Ramos (cell line): ENCODE results near the gene C12orf60.

Source experiments
- in situ Hi-C: fragments of 300-500 bp; cut with MboI; formaldehyde crosslinking; loops from one replicate; pipeline ENCODE4 v1.14.3; 2022; ENCODE audit warnings: low sequenced_read_pairs; ENCODE audit not compliant: unreplicated experiment

The C12orf60 gene

GRCh38 chr12:14776236-14776961 lies 27.1 kb upstream of the C12orf60 start:
- in situ Hi-C loops = no loop called here

GRCh38 chr12:14777271-14777670 lies 26.2 kb upstream of the C12orf60 start:
- in situ Hi-C loops = no loop called here

GRCh38 chr12:14779834-14780233 lies 23.6 kb upstream of the C12orf60 start:
- in situ Hi-C loops = no loop called here

GRCh38 chr12:14780859-14781258 lies 22.6 kb upstream of the C12orf60 start:
- in situ Hi-C loops = no loop called here

GRCh38 chr12:14781563-14781962 lies 21.9 kb upstream of the C12orf60 start:
- in situ Hi-C loops = no loop called here

- in situ Hi-C loops = no loop called here
Observed at GRCh38 chr12:14782756-14783155, 20.7 kb upstream of the C12orf60 start.

- in situ Hi-C loops = no loop called here
Observed at GRCh38 chr12:14784471-14784870, 19.0 kb upstream of the C12orf60 start.

- in situ Hi-C loops = no loop called here
Observed at GRCh38 chr12:14785568-14785967, 17.9 kb upstream of the C12orf60 start.

- in situ Hi-C loops = no loop called here
Observed at GRCh38 chr12:14795028-14795448, 8.4 kb upstream of the C12orf60 start.

- in situ Hi-C loops = no loop called here
Observed at GRCh38 chr12:14802247-14802646, 1.2 kb upstream of the C12orf60 start.

GRCh38 chr12:14802721-14803010 lies 804 bp upstream of the C12orf60 start:
- in situ Hi-C loops = no loop called here

- in situ Hi-C loops = no loop called here
Observed at GRCh38 chr12:14803830-14804160, 325 bp downstream of the C12orf60 start.

- in situ Hi-C loops = no loop called here
Observed at GRCh38 chr12:14810167-14810952, 6.9 kb downstream of the C12orf60 start.

- in situ Hi-C loops = no loop called here
Observed at GRCh38 chr12:14810953-14811483, 7.5 kb downstream of the C12orf60 start.

- in situ Hi-C loops = no loop called here
Observed at GRCh38 chr12:14811486-14811885, 8.0 kb downstream of the C12orf60 start.

- in situ Hi-C loops = no loop called here
Observed at GRCh38 chr12:14814014-14814413, 10.5 kb downstream of the C12orf60 start, which contains the start of gene SMCO3. Gene SMCO3, minus strand, starts transcription at chr12:14814182. Its CDS starts 7,502 bp downstream, at chr12:14806680.

GRCh38 chr12:14824012-14824634 lies 20.7 kb downstream of the C12orf60 start:
- in situ Hi-C loops = no loop called here

- in situ Hi-C loops = loop anchor here (25.0 kb wide), 1 partner anchor 437 kb away; no protein-coding TSS in a partner anchor
Observed at GRCh38 chr12:14825256-14825655, 21.8 kb downstream of the C12orf60 start.

GRCh38 chr12:14826491-14826890 lies 23.0 kb downstream of the C12orf60 start:
- in situ Hi-C loops = loop anchor here (25.0 kb wide), 1 partner anchor 436 kb away; no protein-coding TSS in a partner anchor

- in situ Hi-C loops = loop anchor here (25.0 kb wide), 1 partner anchor 435 kb away; no protein-coding TSS in a partner anchor
Observed at GRCh38 chr12:14827043-14827442, 23.6 kb downstream of the C12orf60 start.

GRCh38 chr12:14828892-14829291 lies 25.4 kb downstream of the C12orf60 start:
- in situ Hi-C loops = loop anchor here (25.0 kb wide), 1 partner anchor 433 kb away; no protein-coding TSS in a partner anchor
